Measurements from ENCODE around the gene ZG16. TPM values are rescaled to one million over a fixed set of nuclear protein-coding genes. Genes with fewer than 3 reads are reported as not detected.

The ZG16 gene
- total RNA-seq, 1 experiment from 2014 or later = 0.07 TPM

- Histone ChIP-seq H3K4me3 (replicated peaks in 1 of 2; ENCODE audit: low read depth in 1 of 2, low read length in 2 of 2) (no peak overlapping the region), H3K9ac (ENCODE audit: low read length) (no peak overlapping the region), H3K4me1 (ENCODE audit: control insufficient read depth in 1 of 2, insufficient read depth in 2 of 2, low read length in 2 of 2) (peaks cover 13 to 19% of the 10 kb centered on the region in 2 experiments), H3K27ac (ENCODE audit: low read depth, low read length) (no peak overlapping the region), H4K20me1 (ENCODE audit: insufficient read depth) (peaks cover 3% of the 10 kb centered on the region; the same call in 1 of the 2 replicates), H3K9me2 (ENCODE audit: insufficient read depth) (no peaks in the 10 kb centered on the region), H3K27me3 (ENCODE audit: insufficient read depth, low read length) (no peaks in the 10 kb centered on the region), H3K9me3 (ENCODE audit: control insufficient read depth in 1 of 2, insufficient read depth in 1 of 2, low read depth in 1 of 2, low read length in 2 of 2) (no peaks in the 10 kb centered on the region), H2AFZ (ENCODE audit: low read depth, low read length, poor library complexity, severe bottlenecking) (no peak overlapping the region), H3K36me3 (ENCODE audit: control insufficient read depth in 1 of 2, insufficient read depth in 2 of 2, low read length in 2 of 2) (peaks cover 25 to 37% of the 10 kb centered on the region in 2 experiments), H3K79me2 (ENCODE audit: insufficient read depth, low read length) (peaks cover 76% of the 10 kb centered on the region), H3K4me2 (ENCODE audit: low read length) (no peak overlapping the region)
- ChIA-PET RAD21 (ENCODE audit: low non-redundant PET in 1 of 2, low total read pairs in 2 of 2, uncharacterized antibody in 2 of 2, unreplicated experiment in 2 of 2) (no interaction called here), POLR2A (no interaction called here), CTCF (interaction anchor here (1.0 to 1.4 kb wide), 2 partner anchors 22 to 54 kb away, joined by 3 read pairs; partner anchors contain the start of gene PAGR1)
- intact Hi-C loops (cut with micrococcal nuclease) = no loop called here
- DNase-seq (ENCODE audit: low read depth, low spot score) = no peak
- TF ChIP-seq ZNF274 (IDR thresholded peaks at IDR 0.05; ENCODE audit: low read depth, low read length) = no peak
- no peak for TF ChIP-seq TCF7L2 (IDR thresholded peaks at IDR 0.05; ENCODE audit: borderline replicate concordance, extremely low read depth, insufficient read depth, insufficient read length)
- TF ChIP-seq POLR2AphosphoS5 (IDR thresholded peaks at IDR 0.05; ENCODE audit: low read depth, low read length) = no peak
- no peak for TF ChIP-seq SRF (IDR thresholded peaks at IDR 0.05; ENCODE audit: low read depth)
- TF ChIP-seq MAX (IDR thresholded peaks at IDR 0.05) = no peak
- no peak for TF ChIP-seq CBX3 (IDR thresholded peaks at IDR 0.05; ENCODE audit: low read depth)
- no peak for TF ChIP-seq EZH2 (IDR thresholded peaks at IDR 0.05)
- no peak for TF ChIP-seq ZFX (IDR thresholded peaks at IDR 0.05)
- TF ChIP-seq ELF1 (IDR thresholded peaks at IDR 0.05; ENCODE audit: borderline replicate concordance, low read depth) = no peak
- TF ChIP-seq FOSL1 (IDR thresholded peaks at IDR 0.05; ENCODE audit: low read depth) = no peak
- TF ChIP-seq YY1 (IDR thresholded peaks at IDR 0.05; ENCODE audit: extremely low read depth, insufficient replicate concordance, low read depth, low read length) = no peak
- TF ChIP-seq EGR1 (IDR thresholded peaks at IDR 0.05; ENCODE audit: low read depth) = no peak
- TF ChIP-seq POLR2A (IDR thresholded peaks at IDR 0.05; ENCODE audit: borderline replicate concordance, extremely low read depth, insufficient read depth, insufficient read length) = no peak
- TF ChIP-seq ZBTB33 (IDR thresholded peaks at IDR 0.05; ENCODE audit: extremely low read depth, insufficient replicate concordance, low read length) = no peak
- TF ChIP-seq JUND (IDR thresholded peaks at IDR 0.05) = no peak
- no peak for TF ChIP-seq ATF3 (IDR thresholded peaks at IDR 0.05)
- no peak for ATAC-seq
- BruUV-seq (replicated peaks) = no TSS peak
Observed at GRCh38 chr16:29794231-29794710, 16.2 kb downstream of the ZG16 start.
